Endothelial cell of umbilical vein (primary cell): ENCODE data around the gene FAM83C.

Source experiments
- EZH2 ChIP-seq: IDR thresholded peaks from 2 replicates; pipeline ENCODE4 v1.6.1; 2012; ENCODE audit warnings: borderline replicate concordance, low read depth, mild to moderate bottlenecking, moderate library complexity, low read length, inconsistent platforms; ENCODE audit not compliant: severe bottlenecking
- GATA2 ChIP-seq: IDR thresholded peaks from 2 replicates; pipeline ENCODE4 v1.7.0; 2011; ENCODE audit warnings: low read depth, mild to moderate bottlenecking, moderate library complexity, mixed read lengths, low read length; ENCODE audit not compliant: insufficient read length, insufficient read depth
- JUN ChIP-seq: IDR thresholded peaks from 2 replicates; pipeline ENCODE4 v1.6.1; 2011; ENCODE audit warnings: borderline replicate concordance, low read depth; ENCODE audit not compliant: insufficient read length, insufficient read depth
- MYC ChIP-seq: IDR thresholded peaks from one replicate; pipeline ENCODE4 v1.6.1; 2011; ENCODE audit warnings: mild to moderate bottlenecking, low read depth, low read length
- POLR2A ChIP-seq: IDR thresholded peaks from 2 replicates; pipeline ENCODE4 v1.6.1; 2012; ENCODE audit warnings: low read depth, mild to moderate bottlenecking, control low read depth, low read length
- POLR2AphosphoS5 ChIP-seq: IDR thresholded peaks from 2 replicates; pipeline ENCODE4 v1.6.1; 2012; ENCODE audit warnings: low read depth, mild to moderate bottlenecking, control low read depth, low read length, moderate library complexity; ENCODE audit not compliant: insufficient read depth
- TF ChIP-seq, protein P1 (sequence below): IDR thresholded peaks from 2 replicates; pipeline ENCODE4 v1.6.1; 2011; ENCODE audit not compliant: insufficient read depth, insufficient read length
- TF ChIP-seq, protein P2 (sequence below), 2 donors: IDR thresholded peaks; 1 replicate in 1 of 2; 2 replicates in 1 of 2; pipeline ENCODE4 v1.5.1; 2011; ENCODE audit warnings: low read length in 2 of 2, mild to moderate bottlenecking in 2 of 2, moderate library complexity in 2 of 2, control low read depth in 1 of 2, inconsistent platforms in 1 of 2, low read depth in 1 of 2; ENCODE audit not compliant: insufficient read depth in 1 of 2; ENCODE audit errors: extremely low read depth in 1 of 2

DNA sequence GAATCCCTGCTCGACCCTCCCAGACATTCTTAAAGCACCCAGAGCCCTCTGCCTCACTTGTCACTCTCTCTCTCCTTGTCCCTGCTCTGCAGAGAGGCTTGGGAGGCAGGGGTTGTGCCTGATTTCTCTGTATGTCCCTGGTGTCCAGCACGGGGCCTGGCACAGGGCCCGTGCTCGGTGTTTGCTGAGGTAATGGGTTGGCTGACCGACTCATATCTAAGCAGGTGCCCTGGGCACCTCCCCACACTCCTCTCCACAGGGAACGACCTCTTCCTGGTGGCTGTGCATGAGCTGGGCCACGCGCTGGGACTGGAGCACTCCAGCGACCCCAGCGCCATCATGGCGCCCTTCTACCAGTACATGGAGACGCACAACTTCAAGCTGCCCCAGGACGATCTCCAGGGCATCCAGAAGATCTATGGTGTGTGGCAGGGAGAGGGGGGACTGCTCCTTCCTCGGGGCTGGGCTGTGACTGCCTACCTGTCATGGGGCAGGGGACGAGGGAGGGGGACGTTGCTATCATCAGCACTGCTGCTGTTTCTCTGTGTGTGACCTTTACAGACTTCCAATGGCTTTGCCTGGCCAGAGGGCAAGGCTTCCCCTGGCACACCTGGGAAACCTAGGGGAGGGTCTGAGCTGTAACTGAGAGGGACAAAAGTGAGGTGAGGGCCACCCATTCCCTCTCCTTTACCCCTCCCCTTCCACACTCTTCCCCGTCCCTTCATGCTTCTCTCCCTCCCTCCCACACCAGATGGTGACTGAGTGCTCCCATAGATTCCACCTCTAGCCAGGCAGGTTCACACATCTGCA lies 28.5 kb downstream of the FAM83C start:
- TF ChIP-seq, protein P1, sequence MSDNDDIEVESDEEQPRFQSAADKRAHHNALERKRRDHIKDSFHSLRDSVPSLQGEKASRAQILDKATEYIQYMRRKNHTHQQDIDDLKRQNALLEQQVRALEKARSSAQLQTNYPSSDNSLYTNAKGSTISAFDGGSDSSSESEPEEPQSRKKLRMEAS, result no peak
- TF ChIP-seq, protein P2, sequence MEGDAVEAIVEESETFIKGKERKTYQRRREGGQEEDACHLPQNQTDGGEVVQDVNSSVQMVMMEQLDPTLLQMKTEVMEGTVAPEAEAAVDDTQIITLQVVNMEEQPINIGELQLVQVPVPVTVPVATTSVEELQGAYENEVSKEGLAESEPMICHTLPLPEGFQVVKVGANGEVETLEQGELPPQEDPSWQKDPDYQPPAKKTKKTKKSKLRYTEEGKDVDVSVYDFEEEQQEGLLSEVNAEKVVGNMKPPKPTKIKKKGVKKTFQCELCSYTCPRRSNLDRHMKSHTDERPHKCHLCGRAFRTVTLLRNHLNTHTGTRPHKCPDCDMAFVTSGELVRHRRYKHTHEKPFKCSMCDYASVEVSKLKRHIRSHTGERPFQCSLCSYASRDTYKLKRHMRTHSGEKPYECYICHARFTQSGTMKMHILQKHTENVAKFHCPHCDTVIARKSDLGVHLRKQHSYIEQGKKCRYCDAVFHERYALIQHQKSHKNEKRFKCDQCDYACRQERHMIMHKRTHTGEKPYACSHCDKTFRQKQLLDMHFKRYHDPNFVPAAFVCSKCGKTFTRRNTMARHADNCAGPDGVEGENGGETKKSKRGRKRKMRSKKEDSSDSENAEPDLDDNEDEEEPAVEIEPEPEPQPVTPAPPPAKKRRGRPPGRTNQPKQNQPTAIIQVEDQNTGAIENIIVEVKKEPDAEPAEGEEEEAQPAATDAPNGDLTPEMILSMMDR (IDR thresholded peaks at IDR 0.05; ENCODE audit: extremely low read depth in 1 of 2, insufficient read depth in 1 of 2, low read depth in 1 of 2, low read length in 2 of 2), result no peak
- TF ChIP-seq POLR2AphosphoS5, result no peak
- no peak for TF ChIP-seq GATA2
- TF ChIP-seq POLR2A, result no peak
- TF ChIP-seq JUN, result no peak
- no peak for TF ChIP-seq EZH2
- no peak for TF ChIP-seq MYC
